GM18508 (cell line): ENCODE data around the gene DNM3.
A peak's percentile ranks its signal among the peaks of the same experiment; 100 is the strongest.

Experiments used
- ATAC-seq: cut with Tn5 transposase; IDR thresholded peaks from one replicate; pipeline ENCODE4 v1.9.1; 2021; ENCODE audit warnings: moderate number of reproducible peaks; ENCODE audit not compliant: insufficient read depth, unreplicated experiment

DNM3 gene

DNA sequence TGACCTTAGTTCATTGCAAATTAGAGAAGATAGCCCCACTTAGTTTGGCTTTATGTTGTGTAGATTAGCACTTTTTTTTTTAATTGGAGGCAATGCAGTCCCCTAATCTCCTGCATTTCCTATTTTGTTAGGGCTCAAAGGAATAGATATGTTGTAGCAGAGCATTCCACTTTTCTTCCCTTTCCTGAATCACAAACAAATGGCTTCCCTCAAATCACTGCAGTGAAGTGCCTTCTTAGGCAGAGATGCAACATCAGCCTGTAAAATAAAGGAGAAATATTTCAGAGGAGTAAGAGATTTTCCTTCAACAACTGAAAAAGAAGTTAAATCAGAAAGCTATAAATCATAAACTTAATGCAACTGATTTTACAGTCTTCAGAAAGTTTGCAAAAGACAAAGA, 307.4 kb downstream of the DNM3 start:
- no peak for ATAC-seq

DNA sequence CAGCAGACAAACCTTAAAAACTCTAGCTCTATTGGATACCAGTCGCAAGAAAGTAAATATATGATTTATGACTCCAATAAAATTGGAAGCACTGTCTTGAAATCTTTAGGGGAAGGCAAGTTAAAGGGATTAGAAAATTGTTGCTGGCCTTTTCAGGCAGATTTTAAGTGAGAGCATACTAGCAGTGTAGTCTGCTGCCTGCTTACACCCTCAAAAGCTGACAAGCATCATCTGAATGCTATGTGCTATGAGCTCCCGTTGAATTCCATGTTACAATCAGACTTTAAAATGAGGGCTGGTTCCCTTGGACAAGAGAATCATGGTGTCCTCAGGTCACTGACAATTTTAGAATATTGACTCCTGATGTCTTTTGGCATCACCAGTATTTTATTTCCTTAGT, 308.0 kb downstream of the DNM3 start:
- ATAC-seq, result no peak

DNA sequence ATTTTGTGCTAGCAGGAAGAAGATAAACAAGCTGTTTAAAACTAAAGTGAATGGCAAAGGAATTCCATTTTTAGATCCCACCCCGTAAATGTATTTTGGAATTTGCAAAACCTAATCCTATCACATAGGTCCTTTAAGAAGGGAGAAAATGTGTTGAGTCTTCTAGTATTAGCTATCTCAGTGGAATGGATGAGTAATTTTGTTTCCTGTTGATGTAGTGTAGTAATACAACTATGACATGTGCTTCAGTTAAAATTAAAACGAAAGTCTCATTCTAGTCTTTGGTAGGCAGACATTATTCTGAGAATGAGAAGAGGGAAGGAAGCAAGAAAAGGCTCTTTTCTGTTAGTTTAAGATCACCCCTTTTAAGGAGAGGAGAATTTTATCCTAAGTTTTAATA, 313.3 kb downstream of the DNM3 start:
- peak; percentile 95 for ATAC-seq

GRCh38 chr1:172155766-172156165, 314.5 kb downstream of the DNM3 start:
- no peak for ATAC-seq

DNA sequence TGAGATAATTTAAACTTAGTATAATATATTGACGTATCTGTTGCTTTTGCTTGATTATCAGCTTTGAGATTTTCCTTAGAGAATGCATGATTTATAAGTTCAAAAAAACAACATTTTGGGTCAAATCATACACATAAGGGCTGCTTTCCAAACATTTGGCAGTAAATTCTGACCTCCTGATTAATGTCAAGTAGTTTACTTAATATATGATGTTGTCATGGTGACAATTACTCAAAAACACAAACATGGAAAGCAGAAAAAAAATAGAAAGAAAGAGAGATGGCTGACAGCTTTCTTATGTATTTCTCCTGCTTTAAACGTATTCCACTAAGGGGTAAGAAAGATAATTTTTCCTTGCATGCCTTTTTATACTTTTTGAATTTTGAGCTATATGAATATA, 320.9 kb downstream of the DNM3 start:
- no peak for ATAC-seq

DNA sequence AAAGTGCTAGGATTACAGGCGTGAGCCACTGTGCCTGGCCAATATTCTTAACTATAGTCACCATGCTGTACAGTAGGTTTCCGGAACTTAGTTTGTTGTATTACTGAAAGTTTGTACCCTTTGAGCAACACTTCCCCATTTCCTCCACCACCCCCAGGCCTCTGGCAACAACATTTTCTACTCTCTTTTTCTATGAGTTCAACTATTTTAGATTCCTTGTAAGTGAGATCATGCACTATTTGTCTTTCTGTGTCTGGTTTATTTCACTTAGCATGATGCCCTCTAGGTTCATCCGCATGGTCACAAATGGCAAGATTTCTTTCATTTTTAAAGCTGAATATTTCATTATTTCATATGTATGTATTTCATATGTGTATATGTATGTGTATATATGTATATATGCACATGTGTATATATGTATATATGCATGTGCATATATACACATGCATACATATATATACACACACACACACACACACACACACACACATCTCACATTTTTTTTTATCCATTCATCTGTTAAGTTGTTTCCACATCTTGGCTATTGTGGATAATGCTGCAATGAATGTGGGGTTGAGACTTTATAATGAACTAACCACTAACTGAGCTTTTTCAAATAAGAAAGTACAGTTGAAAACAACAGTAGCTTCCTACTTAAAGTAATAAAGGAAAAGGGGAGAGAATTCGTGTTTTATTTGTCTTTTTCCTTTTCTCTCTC, 322.4 kb downstream of the DNM3 start:
- no peak for ATAC-seq

GRCh38 chr1:172165403-172165802, 324.1 kb downstream of the DNM3 start:
- no peak for ATAC-seq

DNA sequence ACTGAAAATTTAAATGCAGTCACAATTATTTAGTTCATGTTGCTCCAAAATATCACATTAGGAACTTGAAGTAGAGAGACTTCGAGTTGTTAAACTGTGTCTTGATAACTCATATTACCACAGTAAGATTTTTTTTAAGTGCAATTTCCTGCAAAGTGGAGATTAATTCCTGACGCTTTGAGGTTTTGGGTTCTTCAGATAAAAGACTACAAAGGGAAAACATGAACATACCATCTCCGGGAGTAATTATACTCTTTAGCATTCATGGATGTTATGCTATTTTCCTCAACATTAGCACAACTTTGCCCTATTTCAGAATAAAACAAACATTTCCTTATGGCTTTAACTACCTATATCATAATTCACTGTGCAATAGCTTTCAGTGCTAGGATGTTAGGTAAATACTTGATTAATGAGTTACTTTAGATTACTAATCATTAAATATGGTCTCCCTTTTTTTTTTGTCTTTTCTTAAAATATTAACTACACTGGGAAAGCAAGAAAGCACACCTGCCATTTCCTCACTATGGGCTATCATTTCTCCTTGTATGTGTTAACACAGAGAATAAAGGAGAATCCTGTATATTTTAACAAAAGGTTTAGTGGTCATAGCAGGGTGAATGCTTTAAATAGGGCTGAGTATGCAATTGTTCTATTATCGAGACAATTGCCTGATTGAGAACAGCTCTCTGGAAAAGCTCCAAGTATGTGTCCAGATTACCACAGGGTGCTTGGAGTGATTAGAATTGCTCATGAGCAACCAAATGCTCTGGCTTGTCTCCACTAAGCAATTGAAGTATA, 326.7 kb downstream of the DNM3 start:
- ATAC-seq, result no peak

DNA sequence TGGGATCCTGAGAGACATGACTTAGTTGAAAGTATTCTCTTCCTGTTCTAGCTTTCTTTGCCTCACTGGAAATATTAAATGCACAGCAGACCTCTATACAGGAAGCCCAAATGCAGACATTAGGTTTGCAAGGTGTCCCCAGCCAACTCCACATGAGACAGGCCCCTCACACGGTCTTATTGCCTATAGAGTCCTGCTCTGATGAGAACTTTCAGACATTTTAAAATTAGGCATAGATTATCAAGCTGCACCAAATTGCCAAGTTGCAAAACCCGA, 327.2 kb downstream of the DNM3 start:
- no peak for ATAC-seq

DNA sequence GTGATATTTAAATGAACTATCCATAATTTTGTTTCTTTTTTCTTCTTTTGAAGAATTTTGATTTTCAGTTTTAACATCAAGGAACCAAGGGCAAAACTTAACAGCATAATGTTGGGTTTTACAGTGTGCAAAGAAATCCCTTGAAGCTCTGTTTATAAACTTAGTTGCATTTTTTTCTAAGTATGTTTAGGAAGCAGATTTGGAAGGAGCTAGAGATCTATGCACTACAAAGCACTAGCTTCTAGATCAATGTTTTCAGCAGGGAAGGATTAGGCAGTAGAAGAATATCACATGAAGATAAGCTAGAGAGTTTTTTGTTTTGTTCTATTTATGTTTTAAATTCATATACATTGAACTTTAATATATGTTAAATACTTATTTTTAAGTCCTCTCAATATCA, 328.5 kb downstream of the DNM3 start:
- no peak for ATAC-seq

DNA sequence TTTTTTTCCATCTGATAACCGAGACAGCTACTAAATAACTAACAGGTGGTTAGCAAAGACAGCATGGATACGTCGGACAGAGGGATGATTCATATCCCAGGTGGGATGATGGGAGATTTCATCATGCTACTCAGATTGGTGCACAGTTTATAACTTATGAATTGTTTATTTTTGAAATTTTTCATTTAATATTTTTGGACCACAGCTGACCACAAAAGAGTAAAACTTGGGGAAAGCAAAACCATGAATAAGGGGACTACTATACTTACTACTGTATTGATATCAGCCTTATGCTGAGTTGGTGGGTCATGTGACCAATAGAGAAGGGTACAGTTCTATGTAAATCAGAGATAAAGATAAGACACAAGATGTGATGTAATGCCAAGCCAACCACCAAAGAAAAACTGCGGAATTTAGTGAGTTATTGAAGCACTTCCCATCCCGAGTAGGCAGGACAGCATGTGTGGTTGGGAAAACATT, 331.1 kb downstream of the DNM3 start:
- no peak for ATAC-seq

DNA sequence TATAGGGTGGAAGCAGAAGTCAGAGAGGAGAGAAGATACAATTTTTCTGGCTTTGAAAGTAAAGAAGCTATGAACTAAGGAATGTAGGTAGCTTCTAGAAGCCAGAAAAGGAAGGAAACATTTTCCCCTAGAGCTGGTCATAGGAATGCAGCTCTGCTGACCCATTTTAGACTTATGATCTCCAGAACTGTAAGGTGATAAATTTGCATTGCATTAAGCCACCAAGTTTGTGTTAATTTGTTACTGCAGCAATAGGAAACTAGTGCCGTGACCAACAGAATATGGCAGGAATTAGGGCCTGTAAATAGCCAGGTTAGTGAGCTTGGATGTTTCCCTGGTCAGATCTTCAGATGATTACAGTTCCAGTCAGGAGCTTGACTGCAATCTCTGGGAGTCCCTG, 334.9 kb downstream of the DNM3 start:
- ATAC-seq, result no peak

- no peak for ATAC-seq
Observed at GRCh38 chr1:172177849-172178248, 336.6 kb downstream of the DNM3 start.

- ATAC-seq, result no peak
Observed at GRCh38 chr1:172178886-172179285, 337.6 kb downstream of the DNM3 start.

DNA sequence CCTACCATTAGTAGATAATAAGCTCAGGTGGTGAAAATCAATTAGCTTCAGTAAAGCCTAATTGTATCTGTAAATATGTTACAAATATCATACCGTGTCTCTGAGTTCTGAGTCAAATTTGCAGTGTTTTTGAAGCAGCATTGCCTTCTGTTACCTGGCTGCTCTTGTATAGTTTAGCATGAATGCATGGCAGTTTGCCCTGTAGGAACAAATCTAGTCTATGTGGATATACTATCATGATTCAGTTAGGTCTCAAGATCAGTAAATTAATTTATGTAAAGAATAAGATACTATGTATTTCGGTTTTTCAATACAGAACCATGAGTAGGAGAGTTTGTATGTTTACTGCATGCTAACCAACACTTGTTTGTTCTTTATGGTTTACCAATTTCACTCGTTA, 338.6 kb downstream of the DNM3 start:
- no peak for ATAC-seq

DNA sequence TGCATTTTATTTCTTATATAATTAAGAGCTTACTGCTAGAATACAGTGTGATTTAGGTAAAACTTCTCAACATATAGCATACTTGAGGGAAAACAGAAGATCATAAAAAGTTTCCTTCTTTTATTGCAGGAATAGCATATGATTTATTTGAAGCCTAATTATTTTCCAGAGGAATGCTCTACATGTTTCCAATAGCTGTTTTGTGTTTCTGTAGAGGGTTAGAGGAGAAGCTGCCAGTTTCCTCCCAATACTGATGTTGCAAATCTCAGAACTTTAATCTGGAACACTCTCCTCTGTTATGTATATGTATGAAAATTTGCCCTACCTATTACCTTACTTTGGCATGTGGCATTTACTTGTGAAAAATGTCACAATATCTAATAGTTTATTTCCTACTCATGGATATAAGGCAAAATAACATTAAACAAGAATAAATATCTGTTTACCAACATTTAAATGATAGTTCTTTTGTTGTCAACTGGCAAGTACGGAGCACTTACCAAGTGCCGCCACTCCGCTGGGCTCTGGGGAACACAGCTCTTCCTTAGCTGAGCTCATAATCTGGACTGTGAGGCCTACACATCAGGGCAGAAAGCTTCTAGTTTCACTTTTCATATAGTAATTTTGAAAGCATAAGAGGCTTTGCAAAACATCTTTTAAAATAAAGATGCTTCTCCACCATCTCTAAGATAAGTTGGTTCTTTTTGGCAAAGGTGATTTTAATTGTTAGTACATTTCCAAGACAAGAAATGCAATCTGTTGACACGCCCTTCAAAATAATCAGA, 339.4 kb downstream of the DNM3 start:
- ATAC-seq, result peak; percentile 34

DNA sequence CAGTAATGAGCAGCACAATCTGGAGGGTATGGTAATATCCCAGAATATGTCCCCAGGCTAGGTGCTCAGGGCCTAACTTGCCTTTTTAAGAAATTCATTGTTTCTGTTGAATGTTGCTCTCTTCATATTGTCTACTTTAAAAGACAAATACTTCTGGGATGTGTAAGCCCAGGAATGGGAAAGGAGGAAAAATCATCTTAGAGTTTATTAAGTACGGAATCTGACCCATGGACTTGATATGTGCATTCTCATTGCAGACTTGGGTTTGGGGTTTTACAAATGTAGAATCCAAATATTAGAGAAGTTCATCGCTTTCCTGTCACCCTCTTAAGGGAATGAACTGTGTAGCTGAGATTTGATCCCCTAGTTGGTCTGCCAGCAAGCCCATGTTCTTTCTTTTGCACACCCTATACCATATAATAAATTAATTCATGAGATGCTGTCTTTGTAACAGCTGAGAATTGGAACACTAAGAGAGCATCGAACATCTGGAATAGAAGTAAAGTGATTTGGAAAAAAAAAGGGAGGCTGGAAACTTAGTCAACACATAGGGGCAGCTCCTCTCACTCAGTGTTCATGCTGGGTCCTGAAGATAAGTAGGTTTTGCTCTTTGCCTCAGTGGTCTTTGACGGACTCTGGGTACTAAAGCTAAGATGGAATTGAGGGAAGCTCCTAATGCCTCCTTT, 343.4 kb downstream of the DNM3 start:
- no peak for ATAC-seq

GRCh38 chr1:172185211-172185610, 343.9 kb downstream of the DNM3 start:
- peak; percentile 44 for ATAC-seq

DNA sequence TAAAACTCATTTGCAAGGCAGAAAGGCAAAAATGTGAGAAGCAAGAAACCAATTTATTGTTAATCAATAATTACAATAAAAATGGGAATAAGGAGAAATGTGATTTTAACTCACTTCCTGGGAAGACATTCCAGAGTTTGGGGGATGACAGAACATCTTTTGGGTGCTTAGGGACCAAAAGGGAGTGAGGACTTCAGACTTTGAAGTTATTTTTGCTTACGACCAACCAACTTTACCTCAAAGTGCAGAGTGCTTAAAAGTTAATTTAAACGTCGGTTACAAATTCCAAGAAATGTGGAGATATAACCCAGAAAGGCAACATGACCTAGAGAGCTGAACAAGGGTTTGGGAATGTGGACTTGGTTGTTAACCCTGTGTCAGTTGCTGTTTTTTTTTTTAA, 344.7 kb downstream of the DNM3 start:
- ATAC-seq, result no peak

- no peak for ATAC-seq
Observed at GRCh38 chr1:172201572-172201971, 360.3 kb downstream of the DNM3 start.
